ENCODE data around the gene NUCKS1. TPM values are rescaled to one million over a fixed set of nuclear protein-coding genes. Genes with fewer than 3 reads are reported as not detected.

NUCKS1 gene
- total RNA-seq, 1 experiment from 2014 or later = 237 TPM

DNA sequence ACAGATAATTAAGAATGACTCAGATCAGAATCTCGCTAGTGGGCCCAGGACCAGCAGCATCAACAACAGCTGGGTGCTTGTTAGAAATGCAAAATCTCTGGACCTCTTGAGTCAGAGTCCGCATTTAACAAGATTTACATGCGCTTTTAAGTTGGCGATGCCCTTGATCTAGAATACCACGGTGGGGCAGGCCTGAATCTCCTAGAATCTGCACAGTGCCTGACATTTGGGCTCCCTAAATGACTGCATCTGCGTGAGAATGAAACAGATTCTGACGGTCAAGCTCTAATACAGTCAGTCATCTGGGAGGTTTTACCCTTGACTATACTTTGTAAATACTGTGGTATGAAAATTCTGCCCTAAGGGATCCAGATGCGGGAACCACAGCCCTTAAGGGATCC is 42.5 kb upstream of the NUCKS1 start:
- DNase-seq (ENCODE audit: low read depth, low spot score) (no peak), ATAC-seq (no peak)
- Histone ChIP-seq H3K27me3 (ENCODE audit: insufficient read depth, low read length) (no peaks in the 10 kb centered on the region), H2AFZ (ENCODE audit: low read depth, low read length, poor library complexity, severe bottlenecking) (no peak overlapping the region), H3K9me2 (ENCODE audit: insufficient read depth) (no peaks in the 10 kb centered on the region), H3K27ac (ENCODE audit: low read depth, low read length) (no peak overlapping the region), H3K4me3 (replicated peaks in 1 of 2; ENCODE audit: low read depth in 1 of 2, low read length in 2 of 2) (no peak overlapping the region), H3K9ac (ENCODE audit: low read length) (no peak overlapping the region), H3K36me3 (ENCODE audit: control insufficient read depth in 1 of 2, insufficient read depth in 2 of 2, low read length in 2 of 2) (peaks cover 7 to 22% of the 10 kb centered on the region in 2 experiments; a peak in 3 of 4 replicates), H3K79me2 (ENCODE audit: insufficient read depth, low read length) (no peaks in the 10 kb centered on the region), H4K20me1 (ENCODE audit: insufficient read depth) (no peaks in the 10 kb centered on the region), H3K9me3 (ENCODE audit: control insufficient read depth in 1 of 2, insufficient read depth in 1 of 2, low read depth in 1 of 2, low read length in 2 of 2) (no peaks in the 10 kb centered on the region), H3K4me2 (ENCODE audit: low read length) (no peak overlapping the region), H3K4me1 (ENCODE audit: control insufficient read depth in 1 of 2, insufficient read depth in 2 of 2, low read length in 2 of 2) (no peaks in the 10 kb centered on the region)
- no peak for TF ChIP-seq TCF7L2 (IDR thresholded peaks at IDR 0.05; ENCODE audit: borderline replicate concordance, extremely low read depth, insufficient read depth, insufficient read length)
- TF ChIP-seq SP1 (IDR thresholded peaks at IDR 0.05; ENCODE audit: low read depth) = no peak
- TF ChIP-seq, protein P1, sequence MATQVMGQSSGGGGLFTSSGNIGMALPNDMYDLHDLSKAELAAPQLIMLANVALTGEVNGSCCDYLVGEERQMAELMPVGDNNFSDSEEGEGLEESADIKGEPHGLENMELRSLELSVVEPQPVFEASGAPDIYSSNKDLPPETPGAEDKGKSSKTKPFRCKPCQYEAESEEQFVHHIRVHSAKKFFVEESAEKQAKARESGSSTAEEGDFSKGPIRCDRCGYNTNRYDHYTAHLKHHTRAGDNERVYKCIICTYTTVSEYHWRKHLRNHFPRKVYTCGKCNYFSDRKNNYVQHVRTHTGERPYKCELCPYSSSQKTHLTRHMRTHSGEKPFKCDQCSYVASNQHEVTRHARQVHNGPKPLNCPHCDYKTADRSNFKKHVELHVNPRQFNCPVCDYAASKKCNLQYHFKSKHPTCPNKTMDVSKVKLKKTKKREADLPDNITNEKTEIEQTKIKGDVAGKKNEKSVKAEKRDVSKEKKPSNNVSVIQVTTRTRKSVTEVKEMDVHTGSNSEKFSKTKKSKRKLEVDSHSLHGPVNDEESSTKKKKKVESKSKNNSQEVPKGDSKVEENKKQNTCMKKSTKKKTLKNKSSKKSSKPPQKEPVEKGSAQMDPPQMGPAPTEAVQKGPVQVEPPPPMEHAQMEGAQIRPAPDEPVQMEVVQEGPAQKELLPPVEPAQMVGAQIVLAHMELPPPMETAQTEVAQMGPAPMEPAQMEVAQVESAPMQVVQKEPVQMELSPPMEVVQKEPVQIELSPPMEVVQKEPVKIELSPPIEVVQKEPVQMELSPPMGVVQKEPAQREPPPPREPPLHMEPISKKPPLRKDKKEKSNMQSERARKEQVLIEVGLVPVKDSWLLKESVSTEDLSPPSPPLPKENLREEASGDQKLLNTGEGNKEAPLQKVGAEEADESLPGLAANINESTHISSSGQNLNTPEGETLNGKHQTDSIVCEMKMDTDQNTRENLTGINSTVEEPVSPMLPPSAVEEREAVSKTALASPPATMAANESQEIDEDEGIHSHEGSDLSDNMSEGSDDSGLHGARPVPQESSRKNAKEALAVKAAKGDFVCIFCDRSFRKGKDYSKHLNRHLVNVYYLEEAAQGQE (IDR thresholded peaks at IDR 0.05; ENCODE audit: low read depth) = no peak
- no peak for TF ChIP-seq ZNF274 (IDR thresholded peaks at IDR 0.05; ENCODE audit: low read depth, low read length)
- TF ChIP-seq SIN3A (IDR thresholded peaks at IDR 0.05; ENCODE audit: low read depth) = no peak
- no peak for TF ChIP-seq EGR1 (IDR thresholded peaks at IDR 0.05; ENCODE audit: low read depth)
- TF ChIP-seq EZH2phosphoT487 (IDR thresholded peaks at IDR 0.05; ENCODE audit: borderline replicate concordance) = no peak
- TF ChIP-seq POLR2AphosphoS5 (IDR thresholded peaks at IDR 0.05; ENCODE audit: low read depth, low read length) = no peak
- no peak for TF ChIP-seq ZBTB33 (IDR thresholded peaks at IDR 0.05; ENCODE audit: extremely low read depth, insufficient replicate concordance, low read length)
- TF ChIP-seq POLR2A (IDR thresholded peaks at IDR 0.05; ENCODE audit: borderline replicate concordance, extremely low read depth, insufficient read depth, insufficient read length) = no peak
- no peak for TF ChIP-seq CBX3 (IDR thresholded peaks at IDR 0.05; ENCODE audit: low read depth)
- no peak for TF ChIP-seq RAD21 (IDR thresholded peaks at IDR 0.05; ENCODE audit: low read depth)
- TF ChIP-seq YY1 (IDR thresholded peaks at IDR 0.05; ENCODE audit: extremely low read depth, insufficient replicate concordance, low read depth, low read length) = no peak
- TF ChIP-seq, protein P2, sequence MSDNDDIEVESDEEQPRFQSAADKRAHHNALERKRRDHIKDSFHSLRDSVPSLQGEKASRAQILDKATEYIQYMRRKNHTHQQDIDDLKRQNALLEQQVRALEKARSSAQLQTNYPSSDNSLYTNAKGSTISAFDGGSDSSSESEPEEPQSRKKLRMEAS (IDR thresholded peaks at IDR 0.05) = no peak
- TF ChIP-seq ATF3 (IDR thresholded peaks at IDR 0.05) = no peak
- no peak for TF ChIP-seq SRF (IDR thresholded peaks at IDR 0.05; ENCODE audit: low read depth)
- TF ChIP-seq CTCF (IDR thresholded peaks at IDR 0.05 in 2 of 3, conservative IDR thresholded peaks at IDR 0.05 in 1 of 3; ENCODE audit: borderline replicate concordance in 1 of 3, insufficient read depth in 1 of 3, low read depth in 2 of 3, low read length in 2 of 3) = no peak
- no TSS peak for BruUV-seq (replicated peaks)
- intact Hi-C loops (cut with micrococcal nuclease) = loop anchor here (5.0 kb wide), 1 partner anchor 315 kb away; no protein-coding TSS in a partner anchor
- RAD21 ChIA-PET (ENCODE audit: low non-redundant PET in 1 of 2, low total read pairs in 2 of 2, uncharacterized antibody in 2 of 2, unreplicated experiment in 2 of 2) = interaction anchor here (0.6 to 2.0 kb wide), 7 partner anchors 115 to 185 kb away, joined by 3 to 24 read pairs (median 7); no protein-coding TSS in a partner anchor
- POLR2A ChIA-PET = interaction anchor here (1.0 kb wide), 1 partner anchor 12 kb away, joined by 3 read pairs; no protein-coding TSS in a partner anchor
- CTCF ChIA-PET = interaction anchor here (0.8 to 5.7 kb wide), 10 partner anchors 11 to 314 kb away, joined by 3 to 128 read pairs (median 5); no protein-coding TSS in a partner anchor
